Measurements from ENCODE around the gene BPTF.
A peak's percentile ranks its signal among the peaks of the same experiment; 100 is the strongest.

BPTF gene

GRCh38 chr17:67990909-67991308 is 165.6 kb downstream of the BPTF start:
- H3K27ac ChIP-seq, result peak overlapping the region; percentile 11; the same call in 1 of the 2 replicates
- TF ChIP-seq CTCF (conservative IDR thresholded peaks at IDR 0.05), result no peak
- TF ChIP-seq ZFX (IDR thresholded peaks at IDR 0.05), result no peak

- peak overlapping the region; percentile 96 for H3K27ac ChIP-seq
- no peak for TF ChIP-seq CTCF (conservative IDR thresholded peaks at IDR 0.05)
- TF ChIP-seq ZFX (IDR thresholded peaks at IDR 0.05), result no peak
Observed at GRCh38 chr17:67992548-67993152, 167.3 kb downstream of the BPTF start.

- H3K27ac ChIP-seq, result peak overlapping the region; percentile 96
- 0 out of 2 replicates have a peak, but pooled peaks have one; percentile 68 for TF ChIP-seq ZFX (IDR thresholded peaks at IDR 0.05)
- no peak for TF ChIP-seq CTCF (conservative IDR thresholded peaks at IDR 0.05)
Observed at GRCh38 chr17:67993153-67993997, 168.1 kb downstream of the BPTF start.

GRCh38 chr17:67993998-67994361 is 168.7 kb downstream of the BPTF start:
- H3K27ac ChIP-seq, result peak overlapping the region; percentile 96
- TF ChIP-seq CTCF (conservative IDR thresholded peaks at IDR 0.05), result no peak
- peak; percentile 65; the same call in 1 of the 2 replicates for TF ChIP-seq ZFX (IDR thresholded peaks at IDR 0.05)

GRCh38 chr17:67994817-67995569 is 169.7 kb downstream of the BPTF start:
- H3K27ac ChIP-seq, result peak overlapping the region; percentile 35
- TF ChIP-seq ZFX (IDR thresholded peaks at IDR 0.05) (no peak), CTCF (conservative IDR thresholded peaks at IDR 0.05) (no peak)

- no peak for TF ChIP-seq CTCF (conservative IDR thresholded peaks at IDR 0.05)
- H3K27ac ChIP-seq, result peak overlapping the region; percentile 35
Observed at GRCh38 chr17:67995570-67996263, 170.4 kb downstream of the BPTF start.

- peak within 1 kb of the TSS; percentile 35 for H3K27ac ChIP-seq
Observed at GRCh38 chr17:67996301-67997171, 171.2 kb downstream of the BPTF start, which contains the start of gene C17orf58. Gene C17orf58 (minus strand): TSS chr17:67996469. CDS start chr17:67996198, 271 bp downstream.

Measured in C4-2B (cell line).